Measurements from ENCODE around the gene LSR. TPM values are rescaled to one million over a fixed set of nuclear protein-coding genes. Genes with fewer than 3 reads are reported as not detected.

Gene LSR
- total RNA-seq, 4 donors from 2014 or later: 36.0 to 113 (median 79.4) TPM

GRCh38 chr19:35267818-35268535 lies 19.2 kb downstream of the LSR start:
- intact Hi-C loops (cut with DNase I): no loop called here
- Histone ChIP-seq H3K36me3 (peaks cover 0 to 63% (median 27%) of the 10 kb centered on the region in 3 donors), H3K4me3 (peak overlapping the region; percentile 63 to 95 (median 75)), H3K27me3 (no peaks in the 10 kb centered on the region), H3K27ac (peak overlapping the region; percentile 94 to 98 (median 96)), H3K4me1 (peaks cover 21 to 71% (median 32%) of the 10 kb centered on the region in 3 donors), H3K9me3 (no peaks in the 10 kb centered on the region)
- 0 to 6% methylated on average over 10 to 12 of the region's 100 CpGs for WGBS, 2 donors
- no peak for DNase-seq
- peak in 2 of 4 donors; percentile 73 to 80 for TF ChIP-seq POLR2A (IDR thresholded peaks at IDR 0.05)
- TF ChIP-seq, protein P1, sequence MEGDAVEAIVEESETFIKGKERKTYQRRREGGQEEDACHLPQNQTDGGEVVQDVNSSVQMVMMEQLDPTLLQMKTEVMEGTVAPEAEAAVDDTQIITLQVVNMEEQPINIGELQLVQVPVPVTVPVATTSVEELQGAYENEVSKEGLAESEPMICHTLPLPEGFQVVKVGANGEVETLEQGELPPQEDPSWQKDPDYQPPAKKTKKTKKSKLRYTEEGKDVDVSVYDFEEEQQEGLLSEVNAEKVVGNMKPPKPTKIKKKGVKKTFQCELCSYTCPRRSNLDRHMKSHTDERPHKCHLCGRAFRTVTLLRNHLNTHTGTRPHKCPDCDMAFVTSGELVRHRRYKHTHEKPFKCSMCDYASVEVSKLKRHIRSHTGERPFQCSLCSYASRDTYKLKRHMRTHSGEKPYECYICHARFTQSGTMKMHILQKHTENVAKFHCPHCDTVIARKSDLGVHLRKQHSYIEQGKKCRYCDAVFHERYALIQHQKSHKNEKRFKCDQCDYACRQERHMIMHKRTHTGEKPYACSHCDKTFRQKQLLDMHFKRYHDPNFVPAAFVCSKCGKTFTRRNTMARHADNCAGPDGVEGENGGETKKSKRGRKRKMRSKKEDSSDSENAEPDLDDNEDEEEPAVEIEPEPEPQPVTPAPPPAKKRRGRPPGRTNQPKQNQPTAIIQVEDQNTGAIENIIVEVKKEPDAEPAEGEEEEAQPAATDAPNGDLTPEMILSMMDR (IDR thresholded peaks at IDR 0.05): no peak

GRCh38 chr19:35268536-35269437 lies 20.0 kb downstream of the LSR start, which contains the start of gene USF2:
TSS of gene USF2 (plus strand) at chr19:35268962. CDS start at chr19:35269102, 140 bp downstream.
- TF ChIP-seq, protein P1 (IDR thresholded peaks at IDR 0.05): no peak
- no peak for TF ChIP-seq POLR2A (IDR thresholded peaks at IDR 0.05)
- no peak for DNase-seq
- intact Hi-C loops (cut with DNase I): no loop called here
- WGBS, 2 donors: 1% methylated on average over 28 to 46 of the region's 126 CpGs
- Histone ChIP-seq H3K36me3 (peaks cover under 1 to 63% (median 27%) of the 10 kb centered on the region in 3 donors), H3K4me3 (peak within 1 kb of the TSS; percentile 63 to 95 (median 75)), H3K27me3 (no peaks in the 10 kb centered on the region), H3K4me1 (peaks cover 21 to 79% (median 32%) of the 10 kb centered on the region in 3 donors), H3K27ac (peak within 1 kb of the TSS; percentile 94 to 98 (median 96)), H3K9me3 (no peaks in the 10 kb centered on the region)

- Histone ChIP-seq H3K36me3 (peaks cover 5 to 64% (median 27%) of the 10 kb centered on the region in 3 donors), H3K4me1 (peaks cover 21 to 79% (median 32%) of the 10 kb centered on the region in 3 donors), H3K27ac (peak overlapping the region; percentile 94 to 98 (median 96)), H3K4me3 (peak overlapping the region; percentile 63 to 95 (median 75)), H3K9me3 (no peaks in the 10 kb centered on the region), H3K27me3 (no peaks in the 10 kb centered on the region)
- DNase-seq: no peak
- TF ChIP-seq POLR2A (IDR thresholded peaks at IDR 0.05): no peak
- TF ChIP-seq, protein P1 (IDR thresholded peaks at IDR 0.05): peak; percentile 49 to 95 (median 62)
- WGBS, 2 donors: 21% methylated on average over 3 of the region's 66 CpGs; no CpG with 5 or more reads in 1 of the 2 donors
- intact Hi-C loops (cut with DNase I): loop anchor here (5.0 kb wide), 1 partner anchor 127 kb away; the partner anchor contains the start of gene FXYD7
These were observed 20.8 kb downstream of the LSR start for GRCh38 chr19:35269438-35270117.

DNA sequence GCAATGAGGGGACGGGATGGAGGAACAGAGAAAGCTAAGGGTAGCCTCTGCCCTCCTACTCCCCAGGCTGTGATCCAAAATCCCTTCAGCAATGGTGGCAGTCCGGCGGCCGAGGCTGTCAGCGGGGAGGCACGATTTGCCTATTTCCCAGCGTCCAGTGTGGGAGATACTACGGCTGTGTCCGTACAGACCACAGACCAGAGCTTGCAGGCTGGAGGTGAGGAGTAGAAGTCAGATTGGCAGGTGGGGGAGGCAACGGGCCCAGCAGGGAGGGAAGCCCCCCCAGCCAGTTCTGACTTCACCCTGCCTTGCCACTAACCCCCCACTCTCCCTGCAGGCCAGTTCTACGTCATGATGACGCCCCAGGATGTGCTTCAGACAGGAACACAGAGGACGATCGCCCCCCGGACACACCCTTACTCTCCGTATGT lies 21.6 kb downstream of the LSR start:
- Histone ChIP-seq H3K27ac (peak overlapping the region in 1 of 4 donors; percentile 98), H3K4me3 (peak overlapping the region in 1 of 4 donors; percentile 95), H3K27me3 (no peaks in the 10 kb centered on the region), H3K36me3 (peaks cover 5 to 64% (median 27%) of the 10 kb centered on the region in 3 donors), H3K4me1 (peaks cover 21 to 71% (median 26%) of the 10 kb centered on the region in 3 donors), H3K9me3 (no peaks in the 10 kb centered on the region)
- 77 to 83% methylated on average over 9 to 10 of the region's 16 CpGs for WGBS, 2 donors
- DNase-seq: no peak
- intact Hi-C loops (cut with DNase I): loop anchor here (5.0 kb wide), 1 partner anchor 128 kb away; the partner anchor contains the start of gene FXYD7
- TF ChIP-seq POLR2A (IDR thresholded peaks at IDR 0.05): no peak
- TF ChIP-seq, protein P1 (IDR thresholded peaks at IDR 0.05): no peak
